H1 (cell line): Measurements from ENCODE around the gene PDE4D. TPM values are rescaled to one million over a fixed set of nuclear protein-coding genes. Genes with fewer than 3 reads are reported as not detected.

ENCODE experiments used
- CTCF ChIA-PET: fragments of 300-600 bp; sonication (Branson Sonifier 250); formaldehyde crosslinking; loops from one replicate; lab custom pipeline; 2021; ENCODE audit not compliant: partially characterized antibody; lab: Charles Lee
- POLR2A ChIA-PET: fragments of 300-600 bp; sonication (Branson Sonifier 250); formaldehyde crosslinking; loops from one replicate; lab custom pipeline; 2021; ENCODE audit warnings: inconsistent platforms; ENCODE audit not compliant: partially characterized antibody; lab: Charles Lee
- DNase-seq, 2 experiments: peaks; one replicate each; pipeline versions ENCODE4 v3.0.0 to v3.0.0-alpha.2; 2010 to 2022; ENCODE audit warnings: low spot score in 2 of 2, low read depth in 1 of 2, mixed read lengths in 1 of 2
- FAIRE-seq: peaks from 2 replicates; lab custom pipeline; 2011; peaks lifted over from hg19 to GRCh38; lab: Jason Lieb, UNC
- H2AFZ ChIP-seq: 2 replicates; pipeline ENCODE4 v1.8.1; 2012; ENCODE audit warnings: low read length, inconsistent platforms
- H2AK5ac ChIP-seq: 2 replicates; pipeline ENCODE4 v1.6.1; 2013; ENCODE audit warnings: low read depth, low read length
- H2BK120ac ChIP-seq: replicated peaks from 2 replicates; pipeline ENCODE3; 2013; ENCODE audit warnings: low read depth, low read length, inconsistent platforms
- H2BK12ac ChIP-seq: 2 replicates; pipeline ENCODE4 v1.6.1; 2013; ENCODE audit warnings: low read depth, low read length
- H2BK15ac ChIP-seq: 2 replicates; pipeline ENCODE4 v1.6.1; 2013; ENCODE audit warnings: low read length
- H2BK20ac ChIP-seq: 2 replicates; pipeline ENCODE4 v1.6.1; 2013; ENCODE audit warnings: low read length
- H2BK5ac ChIP-seq: 2 replicates; pipeline ENCODE4 v1.6.1; 2013; ENCODE audit warnings: low read depth, low read length
- H3K14ac ChIP-seq: 2 replicates; pipeline ENCODE4 v1.6.1; 2013; ENCODE audit warnings: inconsistent platforms; ENCODE audit not compliant: insufficient read length
- H3K18ac ChIP-seq: 2 replicates; pipeline ENCODE4 v1.6.1; 2013; ENCODE audit warnings: low read length; ENCODE audit errors: extremely low read depth
- H3K23ac ChIP-seq: 2 replicates; pipeline ENCODE4 v1.6.1; 2013; ENCODE audit warnings: inconsistent platforms; ENCODE audit not compliant: insufficient read length
- H3K23me2 ChIP-seq: 2 replicates; pipeline ENCODE4 v1.6.1; 2013; ENCODE audit warnings: low read depth, low read length
- H3K27ac ChIP-seq: 2 replicates; pipeline ENCODE4 v1.6.1; 2011; ENCODE audit warnings: low read depth, low read length, inconsistent platforms
- H3K27me3 ChIP-seq, 4 experiments: replicated peaks in 1 of 4; 1 replicate in 1 of 4; 2 replicates in 3 of 4; pipeline versions ENCODE4 v1.6.1 to v1.8.1; 2011 to 2013; ENCODE audit warnings: low read length in 3 of 4, mild to moderate bottlenecking in 3 of 4, inconsistent platforms in 2 of 4, mixed read lengths in 2 of 4, moderate library complexity in 1 of 4; ENCODE audit not compliant: control insufficient read depth in 3 of 4, insufficient read depth in 3 of 4; ENCODE audit errors: extremely low read depth in 1 of 4
- H3K36me3 ChIP-seq, 4 experiments: 2 replicates each; pipeline versions ENCODE4 v1.6.1 to v1.8.1; 2011 to 2013; ENCODE audit warnings: mild to moderate bottlenecking in 4 of 4, low read length in 3 of 4, moderate library complexity in 2 of 4, control low read depth in 1 of 4, inconsistent platforms in 1 of 4; ENCODE audit not compliant: insufficient read depth in 4 of 4, control insufficient read depth in 2 of 4
- H3K4ac ChIP-seq: replicated peaks from 2 replicates; pipeline ENCODE3; 2013; ENCODE audit warnings: low read length, low read depth, mixed read lengths, inconsistent platforms; ENCODE audit not compliant: insufficient read length
- H3K4me1 ChIP-seq, 4 experiments: replicated peaks in 1 of 4; 1 replicate in 1 of 4; 2 replicates in 3 of 4; pipeline versions ENCODE4 v1.6.1 to v1.8.1; 2011 to 2013; ENCODE audit warnings: low read length in 3 of 4, inconsistent platforms in 2 of 4, mixed read lengths in 1 of 4; ENCODE audit not compliant: insufficient read depth in 4 of 4, control insufficient read depth in 3 of 4
- H3K4me2 ChIP-seq, 2 experiments: 2 replicates each; pipeline versions ENCODE4 v1.6.1 to v1.8.1; 2011 to 2013; ENCODE audit warnings: low read depth in 2 of 2, low read length in 2 of 2, control low read depth in 1 of 2, inconsistent platforms in 1 of 2, mild to moderate bottlenecking in 1 of 2; ENCODE audit not compliant: insufficient read depth in 1 of 2
- H3K4me3 ChIP-seq, 4 experiments: fragments of 200-600, 300-600 bp in 1 of 4; sonication (generic), shearing (Covaris generic), sonication (Bioruptor Twin) in 1 of 4; 2 replicates each; pipeline versions ENCODE4 v1.5.1 to v1.8.1; 2011 to 2016; ENCODE audit warnings: low read length in 4 of 4, low read depth in 3 of 4, control low read depth in 2 of 4, inconsistent platforms in 2 of 4, mild to moderate bottlenecking in 2 of 4, mixed read lengths in 1 of 4, moderate library complexity in 1 of 4; ENCODE audit not compliant: insufficient read depth in 2 of 4; ENCODE audit errors: extremely low read depth in 1 of 4
- H3K56ac ChIP-seq: replicated peaks from 2 replicates; pipeline ENCODE3; 2013; ENCODE audit warnings: low read depth, mild to moderate bottlenecking, mixed read lengths, low read length, inconsistent platforms; ENCODE audit not compliant: insufficient read length
- H3K79me1 ChIP-seq: 2 replicates; pipeline ENCODE4 v1.6.1; 2013; ENCODE audit warnings: low read depth, low read length, control low read depth
- H3K79me2 ChIP-seq, 2 experiments: 2 replicates each; pipeline versions ENCODE4 v1.6.1 to v1.8.1; 2012 to 2013; ENCODE audit warnings: low read length in 2 of 2, mild to moderate bottlenecking in 2 of 2, inconsistent platforms in 1 of 2; ENCODE audit not compliant: insufficient read depth in 2 of 2, control insufficient read depth in 1 of 2
- H3K9ac ChIP-seq, 4 experiments: replicated peaks in 1 of 4; 1 replicate in 1 of 4; 2 replicates in 3 of 4; pipeline versions ENCODE4 v1.6.1 to v1.8.1; 2011 to 2013; ENCODE audit warnings: low read depth in 3 of 4, low read length in 3 of 4, control low read depth in 2 of 4, mild to moderate bottlenecking in 2 of 4, moderate library complexity in 2 of 4, inconsistent platforms in 1 of 4; ENCODE audit errors: extremely low read depth in 1 of 4
- H3K9me3 ChIP-seq, 2 experiments: 2 replicates each; pipeline versions ENCODE4 v1.6.1 to v1.8.1; 2012 to 2013; ENCODE audit warnings: mild to moderate bottlenecking in 2 of 2, moderate library complexity in 2 of 2, control low read depth in 1 of 2, inconsistent platforms in 1 of 2, low read depth in 1 of 2, low read length in 1 of 2, mixed read lengths in 1 of 2; ENCODE audit not compliant: insufficient read depth in 2 of 2
- H4K20me1 ChIP-seq, 2 experiments: replicated peaks in 1 of 2; 2 replicates each; pipeline versions ENCODE3 to v1.8.1; 2011 to 2013; ENCODE audit warnings: inconsistent platforms in 2 of 2, low read length in 2 of 2, mild to moderate bottlenecking in 1 of 2; ENCODE audit not compliant: insufficient read depth in 2 of 2, control insufficient read depth in 1 of 2
- H4K5ac ChIP-seq: 2 replicates; pipeline ENCODE4 v1.6.1; 2013; ENCODE audit warnings: low read length, low read depth, mixed read lengths, inconsistent platforms; ENCODE audit not compliant: insufficient read length
- H4K8ac ChIP-seq: 2 replicates; pipeline ENCODE4 v1.8.0; 2013; ENCODE audit warnings: mild to moderate bottlenecking, moderate library complexity, low read length, inconsistent platforms; ENCODE audit not compliant: insufficient read depth; ENCODE audit errors: extremely low read depth
- H4K91ac ChIP-seq: replicated peaks from 2 replicates; pipeline ENCODE3; 2013; ENCODE audit warnings: low read length, mixed read lengths, inconsistent platforms; ENCODE audit not compliant: insufficient read length
- CBX8 ChIP-seq: fragments of 300-800, 300-1000 bp; sonication (generic); IDR thresholded peaks from 2 replicates; pipeline ENCODE4 v1.7.1; 2016; ENCODE audit warnings: low read depth, low read length, borderline replicate concordance
- CEBPB ChIP-seq: IDR thresholded peaks from 2 replicates; pipeline ENCODE4 v1.6.1; 2012; ENCODE audit warnings: low read depth, low read length
- CTBP2 ChIP-seq: IDR thresholded peaks from 2 replicates; pipeline ENCODE4 v1.7.0; 2011; ENCODE audit warnings: borderline replicate concordance, mild to moderate bottlenecking, moderate library complexity, mixed read lengths, low read length; ENCODE audit not compliant: insufficient read depth, insufficient read length
- GABPA ChIP-seq: IDR thresholded peaks from 2 replicates; pipeline ENCODE4 v1.6.1; 2011; ENCODE audit warnings: mild to moderate bottlenecking, low read length, moderate library complexity, borderline replicate concordance; ENCODE audit not compliant: insufficient read depth
- HDAC6 ChIP-seq: IDR thresholded peaks from one replicate; pipeline ENCODE4 v1.7.1; 2012; ENCODE audit warnings: low read depth, mild to moderate bottlenecking, inconsistent platforms, low read length, moderate library complexity
- JUND ChIP-seq: IDR thresholded peaks from 2 replicates; pipeline ENCODE4 v1.6.1; 2011; ENCODE audit warnings: mild to moderate bottlenecking, improper control_type of control experiment, low read length
- KDM5A ChIP-seq: fragments of 200-600 bp; IDR thresholded peaks from 2 replicates; pipeline ENCODE4 v1.7.1; 2012; ENCODE audit warnings: mild to moderate bottlenecking, low read length, inconsistent platforms, mixed read lengths
- NRF1 ChIP-seq: IDR thresholded peaks from 2 replicates; pipeline ENCODE4 v1.6.1; 2011; ENCODE audit warnings: mild to moderate bottlenecking, low read depth, low read length, improper control_type of control experiment
- POLR2A ChIP-seq, 2 experiments: IDR thresholded peaks; 1 replicate in 1 of 2; 2 replicates in 1 of 2; pipeline ENCODE4 v1.6.1; 2011; ENCODE audit warnings: low read depth in 2 of 2, low read length in 2 of 2, mild to moderate bottlenecking in 2 of 2; ENCODE audit errors: control extremely low read depth in 1 of 2
- RNF2 ChIP-seq: fragments of 200-900, 300-1000 bp; sonication (generic); IDR thresholded peaks from 2 replicates; pipeline ENCODE4 v1.7.1; 2016; ENCODE audit warnings: borderline replicate concordance, low read depth, mild to moderate bottlenecking, antibody characterized with exemption, low read length; ENCODE audit not compliant: poor library complexity, severe bottlenecking; ENCODE audit errors: missing control alignments
- SIN3A ChIP-seq, 2 experiments: IDR thresholded peaks in 1 of 2; conservative IDR thresholded peaks in 1 of 2; 2 replicates each; pipeline ENCODE4 v1.6.1; 2011 to 2012; ENCODE audit warnings: low read length in 2 of 2, improper control_type of control experiment in 1 of 2, low read depth in 1 of 2, mild to moderate bottlenecking in 1 of 2
- SRF ChIP-seq: IDR thresholded peaks from 2 replicates; pipeline ENCODE4 v1.6.1; 2011; ENCODE audit warnings: mild to moderate bottlenecking, low read depth, low read length, moderate library complexity
- WGBS, 2 experiments: shearing (Covaris generic) in 1 of 2; methylation state at CpG; one replicate each; pipeline versions ENCODE4 v1.1.6 to v1.1.7; 2013 to 2015; ENCODE audit warnings: low lambda C conversion rate in 2 of 2, mixed read lengths in 2 of 2, inconsistent platforms in 1 of 2, low coverage in 1 of 2, missing lambda C conversion rate in 1 of 2; ENCODE audit not compliant: insufficient replicate concordance in 2 of 2, insufficient coverage in 1 of 2, insufficient read length in 1 of 2; ENCODE audit errors: extremely low coverage in 1 of 2, missing lambda C conversion rate in 1 of 2; 5-methylcytosine and 5-hydroxymethylcytosine counted together
- polyA plus RNA-seq, 7 experiments: library from polyadenylated mRNA; depleted of rRNA in 3 of 7; stranded (reverse) in 5 of 7; unstranded in 2 of 7; fragments of >200 nt in 5 of 7; fragments of 200-250 nt in 2 of 7; gene quantifications; 1 replicate in 5 of 7; 2 replicates in 1 of 7; 4 replicates in 1 of 7; pipeline versions ENCODE4 v1.2.1 to v1.2.3, GENCODE V29; 2011 to 2013; ENCODE audit warnings: missing spikeins in 2 of 7, mixed read lengths in 2 of 7
- total RNA-seq: library from RNA; stranded (reverse); fragmentation: NEBNext Ultra II Directional; extraction: Animal tissue kit (Norgen Biotek cat#: 25700); gene quantifications from 2 replicates; pipeline ENCODE4 v1.2.1, GENCODE V29; 2021

Gene PDE4D
- total and polyA plus RNA-seq, 2 of the 8 experiments (the other 6 are each of a cell fraction or from before 2014, with no cell fraction given) = 2.3 to 3.7 TPM

GRCh38 chr5:59065554-59065953 is 828.0 kb downstream of the PDE4D start:
- ChIA-PET CTCF (interaction anchor here (0.6 kb wide), 1 partner anchor 9 kb away, joined by 4 read pairs; no protein-coding TSS in a partner anchor), POLR2A (no interaction called here)
- Histone ChIP-seq H3K79me2 (no peaks in the 10 kb centered on the region), H2AK5ac (no peak overlapping the region), H4K91ac (no peak overlapping the region), H4K8ac (no peak overlapping the region), H3K9ac (no peak overlapping the region), H4K5ac (no peak overlapping the region), H4K20me1 (no peaks in the 10 kb centered on the region), H3K9me3 (no peaks in the 10 kb centered on the region), H3K56ac (no peak overlapping the region), H3K4me1 (no peaks in the 10 kb centered on the region), H3K14ac (no peak overlapping the region), H3K18ac (no peak overlapping the region), H2AFZ (no peak overlapping the region), H3K79me1 (no peaks in the 10 kb centered on the region), H3K23ac (no peak overlapping the region), H2BK12ac (no peak overlapping the region), H3K27ac (no peak overlapping the region), H3K27me3 (no peaks in the 10 kb centered on the region), H3K4ac (no peak overlapping the region), H2BK20ac (no peak overlapping the region), H3K4me3 (no peak overlapping the region), H3K23me2 (no peaks in the 10 kb centered on the region), H2BK120ac (no peak overlapping the region), H3K4me2 (no peak overlapping the region), H2BK5ac (no peak overlapping the region), H3K36me3 (no peaks in the 10 kb centered on the region), H2BK15ac (no peak overlapping the region)
- FAIRE-seq (no peak), DNase-seq (no peak)
- WGBS, 2 experiments = 92% methylated on average over 1 of the region's 1 CpG; no CpG with 5 or more reads in 1 of the 2 experiments
- TF ChIP-seq GABPA (no peak), CTBP2 (no peak), NRF1 (no peak), SRF (no peak), POLR2A (IDR thresholded peaks at IDR 0.05; ENCODE audit: control extremely low read depth in 1 of 2, low read depth in 2 of 2, low read length in 2 of 2) (no peak), CEBPB (no peak), SIN3A (conservative IDR thresholded peaks at IDR 0.05 in 1 of 2, IDR thresholded peaks at IDR 0.05 in 1 of 2; ENCODE audit: low read depth in 1 of 2, low read length in 2 of 2) (no peak), KDM5A (no peak), CBX8 (no peak), HDAC6 (no peak), JUND (no peak), RNF2 (no peak)
